HUES48 (cell line): ENCODE measurements around the gene BIN2.
"Not testable (repeated sequence)": the region's sequence is repeated elsewhere in the genome, so short reads cannot be mapped to it uniquely, and the experiment has no call there.

Experiments used
- H3K27ac ChIP-seq: one replicate; pipeline ENCODE4 v1.7.0; 2013; ENCODE audit warnings: low read depth, low read length, inconsistent platforms
- H3K27me3 ChIP-seq: 2 replicates; pipeline ENCODE4 v1.6.1; 2013; ENCODE audit warnings: mild to moderate bottlenecking, low read length; ENCODE audit not compliant: control insufficient read depth, insufficient read depth
- H3K36me3 ChIP-seq: 2 replicates; pipeline ENCODE4 v1.6.1; 2013; ENCODE audit warnings: low read length; ENCODE audit not compliant: control insufficient read depth, insufficient read depth
- H3K4me1 ChIP-seq: 2 replicates; pipeline ENCODE4 v1.6.1; 2013; ENCODE audit warnings: mild to moderate bottlenecking, low read length; ENCODE audit not compliant: control insufficient read depth, insufficient read depth
- H3K4me3 ChIP-seq: 2 replicates; pipeline ENCODE4 v1.5.1; 2013; ENCODE audit warnings: mild to moderate bottlenecking, low read depth, low read length
- H3K9ac ChIP-seq: 2 replicates; pipeline ENCODE4 v1.6.1; 2013; ENCODE audit warnings: mild to moderate bottlenecking, low read depth, low read length, moderate library complexity
- H3K9me3 ChIP-seq: 2 replicates; pipeline ENCODE4 v1.6.1; 2013; ENCODE audit warnings: low read length; ENCODE audit not compliant: control insufficient read depth, insufficient read depth

The BIN2 gene

GRCh38 chr12:51307655-51308593 is 16.1 kb downstream of the BIN2 start:
- no peak overlapping the region for H3K4me3 ChIP-seq
- no peaks in the 10 kb centered on the region for H3K4me1 ChIP-seq
- no peak overlapping the region for H3K27ac ChIP-seq
- no peak overlapping the region for H3K9ac ChIP-seq
- no peaks in the 10 kb centered on the region for H3K27me3 ChIP-seq
- H3K9me3 ChIP-seq: no peaks in the 10 kb centered on the region
- H3K36me3 ChIP-seq: no peaks in the 10 kb centered on the region

DNA sequence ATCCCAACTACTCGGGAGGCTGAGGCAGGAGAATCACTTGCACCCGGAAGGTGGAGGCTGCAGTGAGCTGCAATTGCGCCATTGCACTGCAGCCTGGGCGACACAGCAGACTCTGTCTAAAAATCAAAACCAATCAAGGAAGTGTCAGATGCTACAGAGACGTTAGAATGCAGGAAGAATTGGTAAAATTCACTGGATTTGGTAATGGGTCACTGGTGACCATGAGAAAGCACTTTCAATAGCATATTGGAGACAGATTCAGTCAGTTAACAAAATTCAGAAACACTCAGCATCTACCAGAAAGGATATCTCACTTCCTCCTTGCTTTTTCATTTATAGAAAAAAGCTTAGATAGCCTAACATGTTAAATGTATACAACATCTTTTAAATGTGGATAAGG is 17.5 kb downstream of the BIN2 start:
- Histone ChIP-seq H3K9me3 (no peaks in the 10 kb centered on the region), H3K27ac (no peak overlapping the region), H3K36me3 (no peaks in the 10 kb centered on the region), H3K27me3 (no peaks in the 10 kb centered on the region), H3K4me1 (no peaks in the 10 kb centered on the region), H3K9ac (no peak overlapping the region), H3K4me3 (no peak overlapping the region)

- not testable (repeated sequence) for H3K36me3 ChIP-seq, H3K9me3 ChIP-seq, H3K4me3 ChIP-seq, H3K27me3 ChIP-seq, H3K4me1 ChIP-seq, H3K27ac ChIP-seq, H3K9ac ChIP-seq
Observed at GRCh38 chr12:51300768-51301167, 23.2 kb downstream of the BIN2 start.

DNA sequence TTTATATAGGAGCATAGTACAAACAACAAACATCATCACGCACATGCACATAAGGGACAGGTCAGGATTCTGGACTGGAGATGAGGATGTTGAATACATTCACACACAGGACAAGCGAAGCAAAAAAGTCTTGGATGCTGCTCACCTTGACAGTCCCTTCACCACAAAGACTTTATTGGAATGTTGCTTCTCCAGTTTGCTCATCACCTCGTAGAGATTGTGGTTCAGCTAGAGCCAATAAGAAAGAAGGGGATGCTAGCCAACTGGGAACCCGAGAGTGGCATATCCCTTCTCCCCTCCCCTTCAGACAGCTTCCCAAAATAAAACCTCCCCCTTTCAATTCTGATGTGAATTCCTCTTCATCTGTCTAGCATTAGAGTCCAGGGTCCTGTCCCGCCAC is 28.3 kb downstream of the BIN2 start:
- Histone ChIP-seq H3K36me3 (no peaks in the 10 kb centered on the region), H3K4me3 (no peak overlapping the region), H3K9ac (no peak overlapping the region)

GRCh38 chr12:51294097-51294496 is 29.9 kb downstream of the BIN2 start:
- not testable (repeated sequence) for H3K27me3 ChIP-seq, H3K9me3 ChIP-seq, H3K4me1 ChIP-seq, H3K36me3 ChIP-seq, H3K27ac ChIP-seq, H3K4me3 ChIP-seq, H3K9ac ChIP-seq

More for the DNA sequence above, 28.3 kb downstream of the BIN2 start:
- Histone ChIP-seq H3K9me3 (no peaks in the 10 kb centered on the region), H3K27ac (no peak overlapping the region), H3K4me1 (no peaks in the 10 kb centered on the region), H3K27me3 (no peaks in the 10 kb centered on the region)

DNA sequence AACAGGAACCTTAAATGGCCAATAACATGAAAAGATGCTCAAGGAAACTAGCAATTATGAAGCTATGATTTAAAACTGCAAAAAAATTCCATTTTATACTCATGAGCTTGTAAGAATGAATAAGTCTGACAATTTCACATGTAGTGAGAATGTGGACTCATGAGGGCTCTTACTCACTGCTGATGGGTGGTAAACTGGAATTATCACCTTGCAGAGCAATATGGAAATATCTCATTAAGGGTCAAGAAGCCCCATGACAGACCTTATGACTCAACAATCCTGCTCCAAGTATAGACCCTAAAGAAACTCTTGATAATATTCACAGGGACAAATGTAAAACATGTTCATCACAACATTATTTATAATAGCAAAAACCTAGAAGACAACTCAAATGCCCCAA is 30.3 kb downstream of the BIN2 start:
- no peaks in the 10 kb centered on the region for H3K9me3 ChIP-seq
- H3K4me1 ChIP-seq: no peaks in the 10 kb centered on the region
- no peaks in the 10 kb centered on the region for H3K27me3 ChIP-seq
- no peak overlapping the region for H3K9ac ChIP-seq
- H3K27ac ChIP-seq: no peak overlapping the region
- no peaks in the 10 kb centered on the region for H3K36me3 ChIP-seq
- H3K4me3 ChIP-seq: no peak overlapping the region

- not testable (repeated sequence) for H3K27me3 ChIP-seq, H3K4me3 ChIP-seq, H3K27ac ChIP-seq, H3K9ac ChIP-seq, H3K9me3 ChIP-seq, H3K36me3 ChIP-seq, H3K4me1 ChIP-seq
Observed at GRCh38 chr12:51291603-51292513, 32.1 kb downstream of the BIN2 start.

DNA sequence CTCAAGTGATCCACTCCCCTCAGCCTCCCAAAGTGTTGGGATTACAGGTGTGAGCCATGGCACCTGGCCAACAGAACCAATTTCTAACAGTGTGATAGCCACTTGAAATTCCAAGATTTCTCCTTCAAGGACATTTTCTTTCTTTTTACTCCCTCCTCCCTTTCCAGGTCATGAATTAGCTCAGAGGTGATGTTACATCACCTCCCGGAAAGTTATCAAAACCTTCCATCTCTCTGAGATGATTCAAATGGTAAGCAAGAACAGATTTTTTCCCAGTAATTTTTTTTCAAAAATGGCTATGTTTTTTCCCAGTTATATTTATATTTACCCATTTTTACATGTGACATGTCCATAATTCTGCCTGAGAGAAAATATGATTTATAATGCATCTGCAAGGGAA is 38.1 kb downstream of the BIN2 start:
- Histone ChIP-seq H3K9me3 (no peaks in the 10 kb centered on the region), H3K27me3 (no peaks in the 10 kb centered on the region), H3K36me3 (no peaks in the 10 kb centered on the region), H3K4me3 (no peak overlapping the region), H3K4me1 (0 out of 2 replicates have a peak, but pooled peaks cover 7% of the 10 kb centered on the region), H3K9ac (no peak overlapping the region), H3K27ac (no peak overlapping the region)

DNA sequence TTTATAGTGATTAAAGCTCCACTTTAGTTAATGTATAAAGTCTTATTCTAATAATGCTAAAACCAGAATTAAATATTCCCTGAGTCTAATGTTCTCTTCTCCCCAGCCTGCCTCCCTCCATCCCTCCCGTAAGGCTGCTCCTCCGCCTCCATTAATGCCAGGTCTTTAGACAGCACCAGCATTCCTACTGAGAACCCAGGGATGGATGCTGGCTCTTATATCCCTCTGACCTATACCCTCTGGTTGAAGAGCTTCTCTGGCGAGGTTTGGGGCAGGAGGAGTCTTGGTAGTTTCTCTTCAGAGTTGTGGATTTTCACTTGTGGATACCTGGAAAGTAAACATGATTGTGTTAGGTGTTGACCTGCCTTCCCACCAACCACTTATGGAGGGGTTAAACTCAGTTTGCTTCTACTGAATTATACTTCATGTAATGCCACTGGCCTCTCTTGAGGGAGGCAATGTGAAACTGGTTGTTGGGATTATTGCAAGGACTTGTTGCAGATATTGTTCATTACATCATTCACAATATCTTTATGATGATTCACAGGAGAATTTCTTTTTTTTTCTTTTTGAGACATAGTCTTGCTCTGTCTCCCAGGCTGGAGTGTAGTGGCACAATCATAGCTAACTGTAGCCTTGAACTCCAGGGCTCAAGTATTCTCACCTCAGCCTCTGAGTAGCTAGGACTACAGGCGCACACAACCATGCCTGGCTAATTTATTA is 42.6 kb downstream of the BIN2 start:
- no peak overlapping the region for H3K4me3 ChIP-seq
- no peak overlapping the region for H3K9ac ChIP-seq
- H3K27me3 ChIP-seq: no peaks in the 10 kb centered on the region
- H3K4me1 ChIP-seq: 0 out of 2 replicates have a peak, but pooled peaks cover 7% of the 10 kb centered on the region
- H3K36me3 ChIP-seq: no peaks in the 10 kb centered on the region
- H3K9me3 ChIP-seq: no peaks in the 10 kb centered on the region
- no peak overlapping the region for H3K27ac ChIP-seq

- H3K27me3 ChIP-seq: peaks cover 12% of the 10 kb centered on the region
- H3K4me1 ChIP-seq: peaks cover 3% of the 10 kb centered on the region; the same call in 1 of the 2 replicates
- no peaks in the 10 kb centered on the region for H3K9me3 ChIP-seq
- no peak overlapping the region for H3K9ac ChIP-seq
- H3K36me3 ChIP-seq: no peaks in the 10 kb centered on the region
- H3K4me3 ChIP-seq: no peak overlapping the region
- no peak overlapping the region for H3K27ac ChIP-seq
Observed at GRCh38 chr12:51275088-51275487, 48.9 kb downstream of the BIN2 start.
